Measurements from ENCODE around the gene RAPGEF1. TPM values are rescaled to one million over a fixed set of nuclear protein-coding genes. Genes with fewer than 3 reads are reported as not detected.

The RAPGEF1 gene
- total RNA-seq, 1 donor from 2014 or later: 94.3 TPM

DNA sequence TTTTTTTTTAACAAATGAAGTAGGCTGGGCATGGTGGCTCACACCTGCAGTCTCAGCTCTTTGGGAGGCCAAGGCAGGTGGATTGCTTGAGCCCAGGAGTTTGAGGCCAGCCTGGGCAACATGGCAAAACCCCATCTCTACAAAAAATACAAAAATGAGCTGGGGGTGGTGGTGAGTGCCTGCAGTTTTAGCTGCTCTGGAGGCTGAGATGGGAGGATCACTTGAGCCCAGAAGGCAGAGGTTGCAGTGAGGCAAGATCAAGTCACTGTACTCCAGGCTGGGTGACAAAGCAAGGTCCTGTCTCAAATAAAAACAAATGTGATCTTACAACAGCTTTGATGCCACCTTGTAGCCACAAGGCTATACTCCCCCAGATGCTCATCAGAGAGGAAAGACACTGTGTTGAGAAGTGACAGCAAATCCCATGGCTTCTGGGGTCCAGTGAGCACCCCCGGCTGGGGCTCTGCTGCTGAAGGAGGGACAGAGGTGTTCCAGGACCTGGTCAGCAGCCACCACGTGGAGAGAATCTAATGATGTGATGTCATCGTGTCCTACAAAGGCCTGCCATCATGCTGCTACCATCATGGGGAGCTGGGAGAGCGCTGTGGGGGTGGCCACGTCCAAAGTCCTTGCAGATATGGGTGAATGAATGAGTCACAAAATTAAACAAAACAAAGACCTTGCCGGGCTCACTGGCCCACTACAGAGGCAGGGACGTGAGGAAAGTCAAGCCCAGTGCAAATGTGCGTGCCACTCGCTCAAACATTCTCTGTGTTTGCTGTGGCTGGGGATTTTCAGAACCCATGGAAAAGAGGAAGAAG is 133.9 kb downstream of the RAPGEF1 start:
- Mint-ChIP-seq H3K4me3 (ENCODE audit: unreplicated experiment) (no peak overlapping the region), H3K4me1 (ENCODE audit: unreplicated experiment) (peaks cover 35% of the 10 kb centered on the region), H3K27me3 (ENCODE audit: unreplicated experiment) (no peaks in the 10 kb centered on the region), H3K27ac (ENCODE audit: unreplicated experiment) (peak overlapping the region; percentile 1), H3K36me3 (ENCODE audit: unreplicated experiment) (peaks cover 18% of the 10 kb centered on the region), H3K9me3 (ENCODE audit: unreplicated experiment) (no peaks in the 10 kb centered on the region)
- no peak for DNase-seq (ENCODE audit: extremely low spot score, unreplicated experiment)
- TF ChIP-seq, protein P1, sequence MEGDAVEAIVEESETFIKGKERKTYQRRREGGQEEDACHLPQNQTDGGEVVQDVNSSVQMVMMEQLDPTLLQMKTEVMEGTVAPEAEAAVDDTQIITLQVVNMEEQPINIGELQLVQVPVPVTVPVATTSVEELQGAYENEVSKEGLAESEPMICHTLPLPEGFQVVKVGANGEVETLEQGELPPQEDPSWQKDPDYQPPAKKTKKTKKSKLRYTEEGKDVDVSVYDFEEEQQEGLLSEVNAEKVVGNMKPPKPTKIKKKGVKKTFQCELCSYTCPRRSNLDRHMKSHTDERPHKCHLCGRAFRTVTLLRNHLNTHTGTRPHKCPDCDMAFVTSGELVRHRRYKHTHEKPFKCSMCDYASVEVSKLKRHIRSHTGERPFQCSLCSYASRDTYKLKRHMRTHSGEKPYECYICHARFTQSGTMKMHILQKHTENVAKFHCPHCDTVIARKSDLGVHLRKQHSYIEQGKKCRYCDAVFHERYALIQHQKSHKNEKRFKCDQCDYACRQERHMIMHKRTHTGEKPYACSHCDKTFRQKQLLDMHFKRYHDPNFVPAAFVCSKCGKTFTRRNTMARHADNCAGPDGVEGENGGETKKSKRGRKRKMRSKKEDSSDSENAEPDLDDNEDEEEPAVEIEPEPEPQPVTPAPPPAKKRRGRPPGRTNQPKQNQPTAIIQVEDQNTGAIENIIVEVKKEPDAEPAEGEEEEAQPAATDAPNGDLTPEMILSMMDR (IDR thresholded peaks at IDR 0.05): no peak

- no peaks in the 10 kb centered on the region for H3K9me3 Mint-ChIP-seq (ENCODE audit: unreplicated experiment)
- no peak overlapping the region for H3K27ac Mint-ChIP-seq (ENCODE audit: unreplicated experiment)
Observed at GRCh38 chr9:131603711-131604439, 136.0 kb downstream of the RAPGEF1 start.

GRCh38 chr9:131603199-131603598 is 136.7 kb downstream of the RAPGEF1 start:
- H3K4me1 Mint-ChIP-seq (ENCODE audit: unreplicated experiment): peaks cover 12% of the 10 kb centered on the region
- TF ChIP-seq, protein P1 (IDR thresholded peaks at IDR 0.05): no peak
- H3K27me3 Mint-ChIP-seq (ENCODE audit: unreplicated experiment): no peaks in the 10 kb centered on the region
- H3K36me3 Mint-ChIP-seq (ENCODE audit: unreplicated experiment): peaks cover 26% of the 10 kb centered on the region
- no peak for DNase-seq (ENCODE audit: extremely low spot score, unreplicated experiment)
- no peak overlapping the region for H3K4me3 Mint-ChIP-seq (ENCODE audit: unreplicated experiment)
- H3K27ac Mint-ChIP-seq (ENCODE audit: unreplicated experiment): no peak overlapping the region
- no peaks in the 10 kb centered on the region for H3K9me3 Mint-ChIP-seq (ENCODE audit: unreplicated experiment)

More at GRCh38 chr9:131603711-131604439, 136.0 kb downstream of the RAPGEF1 start:
- TF ChIP-seq, protein P1 (IDR thresholded peaks at IDR 0.05): no peak
- no peak overlapping the region for H3K4me3 Mint-ChIP-seq (ENCODE audit: unreplicated experiment)
- DNase-seq (ENCODE audit: extremely low spot score, unreplicated experiment): no peak
- peaks cover 24% of the 10 kb centered on the region for H3K36me3 Mint-ChIP-seq (ENCODE audit: unreplicated experiment)
- peaks cover 19% of the 10 kb centered on the region for H3K4me1 Mint-ChIP-seq (ENCODE audit: unreplicated experiment)
- H3K27me3 Mint-ChIP-seq (ENCODE audit: unreplicated experiment): no peaks in the 10 kb centered on the region

GRCh38 chr9:131601683-131602181 is 138.1 kb downstream of the RAPGEF1 start:
- H3K4me1 Mint-ChIP-seq (ENCODE audit: unreplicated experiment): peaks cover 2% of the 10 kb centered on the region
- peaks cover 34% of the 10 kb centered on the region for H3K36me3 Mint-ChIP-seq (ENCODE audit: unreplicated experiment)
- no peak overlapping the region for H3K27ac Mint-ChIP-seq (ENCODE audit: unreplicated experiment)
- H3K27me3 Mint-ChIP-seq (ENCODE audit: unreplicated experiment): no peaks in the 10 kb centered on the region
- DNase-seq (ENCODE audit: extremely low spot score, unreplicated experiment): no peak
- H3K9me3 Mint-ChIP-seq (ENCODE audit: unreplicated experiment): no peaks in the 10 kb centered on the region
- TF ChIP-seq, protein P1 (IDR thresholded peaks at IDR 0.05): no peak
- no peak overlapping the region for H3K4me3 Mint-ChIP-seq (ENCODE audit: unreplicated experiment)

GRCh38 chr9:131598121-131598520 is 141.8 kb downstream of the RAPGEF1 start:
- no peak overlapping the region for H3K4me3 Mint-ChIP-seq (ENCODE audit: unreplicated experiment)
- H3K9me3 Mint-ChIP-seq (ENCODE audit: unreplicated experiment): no peaks in the 10 kb centered on the region
- H3K27ac Mint-ChIP-seq (ENCODE audit: unreplicated experiment): no peak overlapping the region
- no peak for DNase-seq (ENCODE audit: extremely low spot score, unreplicated experiment)
- H3K4me1 Mint-ChIP-seq (ENCODE audit: unreplicated experiment): no peaks in the 10 kb centered on the region
- H3K27me3 Mint-ChIP-seq (ENCODE audit: unreplicated experiment): no peaks in the 10 kb centered on the region
- peaks cover 38% of the 10 kb centered on the region for H3K36me3 Mint-ChIP-seq (ENCODE audit: unreplicated experiment)
- TF ChIP-seq, protein P1 (IDR thresholded peaks at IDR 0.05): no peak
